COLO668 (cell line): ENCODE measurements around the gene PALLD.

Experiments used
- DNase-seq: peaks from one replicate; lab custom pipeline; 2025; ENCODE audit not compliant: unreplicated experiment; lab: John Stamatoyannopoulos, UW

PALLD gene

DNA sequence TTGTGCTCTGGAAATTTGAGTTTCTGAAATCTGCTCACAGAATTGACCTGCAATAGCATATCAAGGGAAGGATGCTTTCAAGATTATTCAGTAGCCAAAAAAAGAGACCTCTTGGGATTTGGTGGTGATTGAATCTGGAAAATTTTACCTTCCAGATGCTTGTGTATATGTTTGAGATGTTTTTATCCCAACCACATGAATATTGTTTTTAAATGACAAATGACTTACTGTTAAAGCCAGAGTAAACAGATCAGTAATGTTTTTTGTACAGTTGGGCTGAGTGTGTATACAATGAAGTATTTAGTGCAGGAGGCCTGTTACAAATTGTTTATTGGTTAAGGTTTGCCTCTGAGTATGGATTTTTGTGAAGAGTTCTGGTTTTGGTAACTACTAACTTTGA lies 386.7 kb downstream of the PALLD start:
- DNase-seq: no peak

DNA sequence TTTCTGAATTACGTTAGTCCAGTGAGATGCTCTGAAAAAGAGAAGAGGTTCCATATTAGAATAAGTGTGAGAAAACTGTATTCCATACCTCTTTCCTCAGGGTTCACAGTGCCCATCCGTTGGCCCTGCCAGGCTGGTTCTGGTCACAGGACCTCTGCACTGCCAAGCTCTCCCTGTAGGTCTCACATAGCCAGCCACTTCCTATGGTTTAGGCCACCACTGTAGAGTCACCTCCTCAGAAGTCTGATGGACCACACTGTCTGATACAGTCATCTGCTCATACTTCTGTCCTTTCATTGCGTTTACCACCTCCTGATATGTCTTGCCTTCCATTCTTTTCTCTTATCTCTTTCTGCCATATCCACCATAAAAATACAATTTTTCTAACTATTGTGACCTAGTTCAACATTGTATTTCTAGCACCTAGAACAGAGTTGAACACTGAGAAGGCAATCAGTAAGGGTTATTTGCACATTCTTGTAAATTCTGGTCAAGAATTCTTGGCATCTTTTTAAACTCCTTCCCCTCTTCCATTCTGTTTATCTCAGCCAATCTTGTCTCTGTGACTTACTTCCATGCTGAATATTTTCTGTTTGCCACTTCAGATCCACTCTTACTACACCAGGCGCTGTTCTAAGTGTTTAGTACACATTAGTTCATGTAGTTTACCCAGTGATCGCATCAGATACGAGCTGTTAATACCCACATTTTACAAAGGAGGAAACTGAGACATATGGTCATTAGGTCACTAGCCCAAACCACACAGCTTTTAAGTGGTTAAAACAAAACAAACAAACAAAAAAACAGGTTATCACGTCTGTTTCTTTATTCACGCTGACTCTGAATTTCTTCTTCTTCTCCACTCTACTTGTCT lies 387.6 kb downstream of the PALLD start:
- DNase-seq: no peak

DNA sequence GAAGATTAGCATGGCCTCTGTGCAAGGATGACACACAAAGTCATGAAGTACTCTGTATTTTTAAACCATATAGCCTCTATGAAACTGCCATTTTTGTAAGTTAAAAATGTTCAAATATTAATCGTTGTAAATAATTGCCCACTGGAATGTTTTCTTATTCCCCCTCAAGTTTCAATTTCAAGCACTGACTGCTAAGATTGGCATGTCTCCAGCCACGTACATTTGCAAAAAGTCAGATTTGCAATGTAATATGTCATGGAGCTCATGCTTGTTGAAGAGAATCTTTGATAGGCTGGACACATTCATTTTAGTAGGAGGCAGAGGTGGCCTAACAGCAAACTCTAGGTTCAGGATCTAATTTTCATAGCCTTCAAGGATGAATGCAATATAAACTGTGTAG lies 388.5 kb downstream of the PALLD start:
- no peak for DNase-seq

DNA sequence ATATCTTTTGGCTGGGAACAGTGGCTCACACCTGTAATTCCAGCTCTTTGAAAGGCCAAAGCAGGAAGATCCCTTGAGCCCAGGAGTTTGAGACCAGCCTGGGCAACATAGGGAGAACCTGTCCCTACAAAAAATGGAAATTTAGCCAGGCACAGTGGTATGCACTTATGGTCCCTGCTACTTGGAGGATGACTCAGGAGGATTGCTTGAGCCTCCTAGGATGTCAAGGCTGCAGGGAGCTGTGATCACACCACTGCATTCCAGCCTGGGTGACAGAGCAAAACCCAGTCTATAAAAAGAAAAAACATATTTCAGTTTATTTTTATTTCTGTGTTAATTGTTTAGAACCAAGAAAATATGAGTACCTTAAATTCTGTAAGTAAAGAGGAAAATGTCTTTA lies 389.5 kb downstream of the PALLD start:
- no peak for DNase-seq

DNA sequence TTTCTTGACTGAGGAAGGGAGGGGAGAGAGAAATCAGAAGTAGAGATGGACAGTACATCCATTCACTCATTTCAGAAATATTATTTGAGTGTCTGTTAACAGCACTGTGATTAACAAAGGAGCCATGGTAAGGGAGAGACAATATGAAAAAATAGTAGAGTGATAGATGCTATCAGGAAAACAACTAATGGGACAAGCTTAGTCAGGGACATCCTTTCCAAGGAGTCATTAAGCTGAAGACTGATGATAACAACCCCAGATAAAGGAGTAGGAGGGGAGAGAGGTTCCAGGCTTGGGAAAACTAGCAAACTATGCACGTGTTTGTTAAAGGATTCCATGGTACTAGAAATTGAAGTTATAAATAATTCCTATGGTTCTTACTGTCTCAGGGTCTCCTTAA lies 391.0 kb downstream of the PALLD start:
- no peak for DNase-seq

DNA sequence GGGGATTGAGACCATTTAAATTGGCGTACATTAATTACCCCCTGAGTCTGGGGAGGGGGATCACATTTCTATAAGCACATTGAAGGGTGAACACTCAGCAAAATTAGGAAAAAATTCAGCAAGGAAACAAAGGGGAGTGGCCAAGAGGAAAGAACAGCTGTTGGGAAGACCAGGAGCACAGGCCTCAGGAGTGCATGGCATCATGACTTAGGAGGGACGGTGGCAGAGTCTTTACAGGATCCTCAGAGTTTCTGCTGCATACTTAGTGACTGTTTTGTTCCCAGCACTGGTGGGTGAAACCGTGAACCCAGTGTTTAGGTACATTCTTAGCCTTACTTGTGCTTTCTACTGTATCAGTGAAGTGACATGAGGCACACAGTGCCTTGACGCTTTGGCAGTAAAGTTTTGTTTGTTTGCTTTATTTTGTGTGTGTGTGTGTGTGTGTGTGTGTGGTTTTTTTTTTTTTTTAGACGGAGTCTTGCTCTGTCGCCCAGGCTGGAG lies 391.9 kb downstream of the PALLD start:
- no peak for DNase-seq

DNA sequence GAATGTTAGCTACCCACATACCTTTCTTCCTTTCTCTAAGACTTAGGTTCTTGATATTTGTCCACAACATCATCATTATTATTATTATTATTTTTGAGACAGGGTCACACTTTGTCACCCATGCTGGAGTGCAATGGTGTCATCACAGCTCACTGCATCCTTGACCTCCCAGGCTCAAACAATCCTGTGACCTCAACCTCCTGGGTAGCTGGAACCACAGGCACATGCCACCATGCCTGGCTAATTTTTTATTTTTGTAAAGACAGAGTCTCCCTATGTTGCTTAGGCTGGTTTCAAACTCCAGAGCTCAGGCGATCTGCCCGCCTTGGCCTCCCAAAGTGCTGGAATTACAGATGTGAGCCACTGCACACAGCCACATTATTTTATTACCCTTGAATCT lies 394.2 kb downstream of the PALLD start:
- no peak for DNase-seq

DNA sequence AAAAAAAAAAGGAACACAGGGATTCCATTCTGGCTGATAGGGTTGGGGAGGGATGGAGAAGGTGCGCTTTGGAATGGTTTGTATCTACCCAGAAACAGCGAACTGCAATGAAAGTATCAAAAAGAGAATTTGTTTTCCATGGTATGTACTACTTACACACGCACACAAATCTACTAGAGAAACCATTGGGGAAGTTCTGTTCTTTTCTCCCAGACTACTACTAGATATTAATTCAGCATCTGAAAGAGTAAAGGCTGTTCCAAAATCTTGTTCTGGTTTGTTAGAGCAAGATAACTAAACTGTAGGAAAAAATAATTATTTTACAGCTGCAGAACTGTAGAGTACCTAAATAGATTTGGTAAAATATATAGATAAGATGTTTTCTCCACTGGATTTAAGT lies 394.8 kb downstream of the PALLD start:
- no peak for DNase-seq

DNA sequence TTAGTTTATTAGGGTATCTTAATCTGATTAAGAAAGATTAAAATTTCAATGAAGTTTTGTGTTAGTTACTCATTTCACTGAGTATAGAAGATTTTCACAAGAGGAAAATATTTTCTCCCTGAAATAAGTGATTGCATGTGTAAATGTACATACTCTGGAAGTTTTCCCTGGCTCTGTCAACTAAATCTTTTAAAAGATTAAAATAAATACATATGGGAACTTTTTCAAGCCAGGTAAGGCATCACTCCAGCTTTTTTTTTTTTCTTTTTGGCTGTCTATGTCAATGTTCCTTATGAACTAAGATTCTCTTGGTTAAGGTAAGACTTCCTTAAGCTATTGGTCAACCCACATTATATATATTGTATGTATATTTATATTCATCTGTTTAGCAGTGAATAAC lies 395.6 kb downstream of the PALLD start:
- no peak for DNase-seq

DNA sequence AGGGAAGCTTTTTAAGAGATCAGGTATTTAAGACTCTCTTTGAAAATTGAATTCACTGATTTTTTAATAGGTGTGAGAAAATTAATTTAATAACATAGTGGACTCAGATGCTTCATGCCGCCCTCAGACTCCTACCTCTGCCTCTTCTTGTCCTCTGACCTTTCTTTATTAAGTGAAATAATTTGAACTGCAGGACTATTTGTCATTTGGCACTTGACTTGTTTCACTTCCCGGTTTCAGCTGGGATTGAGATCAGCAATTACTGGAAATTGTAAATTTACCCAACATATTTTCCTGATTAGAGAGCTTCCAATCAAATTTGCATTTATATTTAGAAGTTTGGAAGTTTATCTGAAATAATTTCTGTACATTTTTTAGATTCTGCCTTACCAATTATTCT lies 396.4 kb downstream of the PALLD start:
- no peak for DNase-seq

DNA sequence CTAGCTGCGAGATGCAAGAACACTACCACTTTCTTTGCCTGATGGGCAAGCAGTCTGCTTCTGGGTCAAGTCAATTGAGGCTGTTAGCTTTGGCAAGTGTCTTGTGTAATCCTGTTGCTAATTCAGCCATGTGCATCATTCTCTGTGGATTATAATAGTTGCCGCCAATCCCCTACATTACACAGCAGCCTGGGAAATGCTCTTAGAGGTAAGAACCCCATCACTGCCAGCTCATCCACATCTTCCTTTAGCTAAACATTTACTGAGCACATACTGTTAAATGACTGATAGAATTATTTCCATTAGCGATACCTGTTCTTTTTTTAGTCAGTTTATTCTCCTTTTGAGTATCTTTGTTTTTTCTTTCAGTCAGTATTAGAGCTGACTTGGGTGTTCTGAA lies 397.0 kb downstream of the PALLD start:
- DNase-seq: no peak

DNA sequence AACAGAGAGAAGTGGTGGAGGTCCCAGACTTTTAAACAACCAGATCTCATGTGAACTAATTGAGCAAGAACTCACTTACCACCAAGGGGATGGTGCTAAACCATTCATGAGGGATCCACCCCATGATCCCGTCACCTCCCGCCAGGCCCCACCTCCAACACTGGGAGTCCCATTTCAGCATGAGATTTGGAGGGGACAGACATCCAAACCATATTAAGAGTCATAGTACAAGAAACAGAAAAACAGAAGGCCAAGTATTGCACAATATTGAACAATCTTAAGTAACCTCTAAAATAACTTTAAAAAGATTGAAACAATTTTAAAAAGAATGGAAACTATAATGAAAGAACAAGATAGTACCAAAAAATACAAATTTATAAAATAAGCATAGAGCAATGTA lies 403.2 kb downstream of the PALLD start:
- DNase-seq: no peak

DNA sequence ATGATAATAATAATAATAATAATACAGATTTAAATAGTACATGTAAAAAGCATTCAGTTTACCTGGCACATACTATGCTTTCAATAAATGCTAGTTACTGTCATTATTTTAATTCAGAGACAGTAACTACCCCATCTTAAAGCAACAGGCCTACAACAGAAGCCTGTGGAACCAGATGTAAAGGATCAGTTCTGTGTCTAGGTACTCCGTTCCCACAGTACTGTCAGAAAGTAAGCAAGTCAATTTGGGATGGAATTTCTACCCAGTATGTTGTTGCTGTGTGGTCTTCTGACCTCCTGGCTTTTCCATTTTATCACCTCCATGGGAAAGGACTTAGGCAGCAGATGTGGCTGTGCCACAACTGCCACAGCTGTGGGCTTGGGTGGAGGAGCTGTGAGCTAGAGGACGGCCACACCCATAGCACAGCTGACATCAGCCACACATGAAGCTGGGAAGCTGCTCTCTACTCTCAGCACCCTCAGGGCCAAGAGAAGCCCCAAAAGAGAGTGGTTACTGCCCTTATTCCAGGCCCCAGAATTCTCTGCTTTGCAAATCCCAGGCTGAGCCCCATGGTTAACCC lies 410.4 kb downstream of the PALLD start:
- no peak for DNase-seq

DNA sequence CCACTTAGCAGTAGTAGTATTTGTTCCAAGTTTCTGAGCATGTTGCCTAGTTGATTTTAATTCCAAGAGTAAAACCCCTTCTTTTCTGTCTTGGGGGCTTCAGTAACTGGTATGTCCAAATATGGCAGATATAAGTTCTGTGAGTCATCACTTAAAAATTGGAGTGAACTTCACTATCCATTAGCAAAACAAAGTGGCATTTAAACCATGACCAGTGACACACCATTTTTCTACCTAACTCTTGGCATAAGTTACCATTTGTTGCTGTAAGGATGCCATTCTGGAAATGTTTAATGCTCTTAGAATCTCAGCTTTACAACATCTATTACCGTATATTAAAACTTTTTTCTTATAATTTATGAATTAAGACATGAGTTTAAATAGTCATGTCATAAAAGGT lies 411.2 kb downstream of the PALLD start:
- DNase-seq: no peak

DNA sequence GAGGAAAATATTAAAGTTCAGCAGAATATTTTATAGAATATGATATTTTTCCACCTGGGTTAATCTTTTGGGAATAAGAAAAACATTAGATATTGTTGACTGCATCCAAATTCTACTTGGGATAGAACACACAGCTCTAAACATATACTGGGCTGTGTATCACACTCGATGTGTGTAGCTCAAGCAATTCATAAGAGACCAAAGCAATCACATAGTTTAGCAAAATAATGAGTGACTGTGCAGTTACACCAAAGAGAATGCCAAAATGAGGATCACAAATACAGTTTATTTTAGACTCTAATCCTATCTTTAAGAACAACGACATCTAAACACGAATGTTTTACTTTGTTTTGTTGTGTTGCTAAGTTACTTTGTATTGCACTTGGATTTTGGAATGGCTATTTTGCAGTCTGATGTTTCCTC lies 412.0 kb downstream of the PALLD start:
- no peak for DNase-seq

DNA sequence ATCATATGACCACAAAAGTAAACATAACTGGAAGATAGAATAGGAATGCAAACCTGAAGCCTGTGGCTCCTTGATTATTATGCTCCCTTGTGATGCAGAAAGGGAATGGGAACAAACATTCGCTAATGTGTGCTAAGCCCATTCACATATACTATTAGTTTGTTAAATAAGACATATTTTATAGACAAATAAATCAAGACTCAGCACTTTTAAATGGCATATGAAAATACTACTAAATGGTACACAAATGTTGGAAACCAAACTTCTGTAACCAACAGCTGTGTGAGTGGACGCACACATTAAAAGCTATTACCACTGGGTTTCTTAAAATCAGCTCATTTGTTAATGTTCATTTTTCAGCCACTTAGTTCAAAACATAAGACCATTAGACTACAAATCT lies 417.2 kb downstream of the PALLD start:
- no peak for DNase-seq

DNA sequence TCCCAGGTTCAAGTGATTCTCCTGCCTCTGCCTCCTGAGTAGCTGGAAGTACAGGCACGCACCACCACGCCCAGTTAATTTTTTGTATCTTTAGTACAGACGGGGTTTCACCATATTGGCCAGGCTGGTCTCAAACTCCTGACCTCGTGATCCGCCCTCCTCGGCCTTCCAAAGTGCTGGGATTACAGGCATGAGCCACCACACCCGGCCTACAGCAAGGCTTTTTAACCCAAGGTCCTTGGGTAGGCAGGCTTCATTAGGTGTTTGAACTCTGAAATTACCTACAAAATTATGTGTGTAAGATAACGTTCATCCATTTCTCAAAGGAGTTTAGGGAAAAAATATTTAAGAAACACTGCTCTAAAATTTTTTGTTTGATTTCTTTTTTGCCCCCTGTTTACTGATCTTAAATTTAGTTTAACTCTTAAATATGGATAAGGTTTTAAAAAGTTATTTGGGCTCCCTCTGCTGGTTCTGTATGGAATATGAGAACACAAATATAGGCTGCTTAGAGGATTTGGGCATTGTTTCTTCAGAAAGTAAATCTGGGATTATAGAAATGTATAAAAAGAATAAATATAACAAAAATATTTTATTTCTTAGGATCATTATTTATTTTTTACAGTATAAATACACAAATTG lies 420.4 kb downstream of the PALLD start:
- no peak for DNase-seq

DNA sequence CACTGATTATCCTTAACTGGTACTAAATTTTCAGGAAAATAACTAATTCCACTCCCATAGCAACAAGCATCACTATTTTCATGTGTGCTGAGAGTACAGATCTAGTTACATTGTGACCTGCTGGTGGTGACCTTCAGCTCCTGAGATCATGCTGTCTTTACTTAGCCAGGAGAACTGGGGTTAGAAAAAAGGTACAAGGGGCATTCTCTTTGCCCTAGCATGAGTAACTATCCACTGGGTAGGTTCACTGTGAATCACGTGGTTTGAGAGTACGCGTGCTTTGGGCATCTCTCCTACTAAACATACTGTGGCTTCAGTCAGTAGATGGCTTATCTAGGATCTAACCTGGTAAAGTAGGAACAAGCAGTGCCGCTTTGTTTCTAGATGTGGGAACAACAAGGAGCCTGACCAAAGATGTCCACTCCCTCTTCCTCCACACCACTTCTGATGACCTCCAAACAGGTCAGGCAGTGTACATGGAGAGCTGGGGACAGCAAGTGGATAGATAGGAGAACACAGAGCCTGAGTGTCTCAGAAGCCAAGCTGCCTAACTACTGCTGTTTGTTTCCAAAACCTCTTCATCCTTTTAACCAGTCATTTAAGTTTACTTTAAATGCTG lies 423.0 kb downstream of the PALLD start:
- no peak for DNase-seq

DNA sequence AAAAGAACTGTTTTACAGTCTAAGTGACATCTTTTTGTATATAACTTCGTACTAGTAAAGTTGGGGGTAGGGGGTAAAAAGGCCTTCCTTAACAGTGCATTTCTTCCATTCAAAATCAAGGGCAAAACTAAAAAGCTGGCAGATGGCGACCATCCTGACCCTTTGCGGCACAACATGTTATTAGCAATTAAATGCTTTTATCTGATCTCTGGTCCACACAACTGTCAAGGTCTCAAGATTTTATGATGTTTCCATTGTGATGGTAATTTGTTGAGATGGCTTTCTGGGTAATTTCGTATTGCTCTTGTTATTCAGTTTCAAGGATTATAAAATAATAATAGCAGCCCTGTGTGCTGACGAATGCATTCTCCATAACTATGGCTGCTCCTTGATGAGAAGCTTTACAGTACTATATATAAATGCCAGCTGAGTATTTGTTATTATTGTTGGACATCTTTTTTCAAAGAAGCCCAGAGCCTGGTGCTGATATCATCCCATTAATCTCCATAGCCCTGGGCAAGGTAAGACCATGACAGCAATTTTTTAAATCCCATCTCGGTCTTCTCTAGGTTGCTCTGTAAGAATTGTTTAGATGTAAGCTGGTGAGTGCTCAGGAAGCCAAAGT lies 423.7 kb downstream of the PALLD start:
- no peak for DNase-seq

DNA sequence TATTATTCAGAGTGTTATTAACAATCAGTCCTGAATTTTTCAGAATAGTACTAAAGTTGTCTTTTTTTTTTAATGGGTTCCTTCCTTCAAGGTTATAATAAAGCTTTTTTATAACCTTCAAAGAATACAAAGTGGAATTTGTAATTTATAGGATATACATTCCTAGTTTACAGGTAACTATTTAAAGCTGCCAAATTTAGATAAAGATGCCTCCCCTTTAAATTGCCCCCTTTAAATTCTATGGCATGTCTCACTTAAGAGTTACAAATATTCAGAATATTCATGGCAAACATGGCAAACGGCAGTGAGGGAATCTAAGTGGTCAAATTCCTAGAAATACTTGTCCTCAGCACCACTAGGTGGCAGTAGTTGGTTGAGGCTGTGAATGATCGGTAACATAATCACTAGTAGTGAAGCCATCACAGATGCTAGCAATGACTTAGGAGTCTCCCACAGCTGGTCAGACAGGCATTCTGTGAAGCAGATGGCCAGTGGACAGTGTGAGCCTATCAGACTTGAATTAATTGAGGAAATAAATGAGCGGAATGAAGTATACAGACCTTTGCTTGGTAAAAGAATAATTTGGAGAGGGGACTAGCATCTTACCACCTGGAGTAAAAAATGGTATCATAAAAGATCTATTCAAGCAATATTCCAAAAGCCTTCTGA lies 426.8 kb downstream of the PALLD start:
- DNase-seq: peak; percentile 67

DNA sequence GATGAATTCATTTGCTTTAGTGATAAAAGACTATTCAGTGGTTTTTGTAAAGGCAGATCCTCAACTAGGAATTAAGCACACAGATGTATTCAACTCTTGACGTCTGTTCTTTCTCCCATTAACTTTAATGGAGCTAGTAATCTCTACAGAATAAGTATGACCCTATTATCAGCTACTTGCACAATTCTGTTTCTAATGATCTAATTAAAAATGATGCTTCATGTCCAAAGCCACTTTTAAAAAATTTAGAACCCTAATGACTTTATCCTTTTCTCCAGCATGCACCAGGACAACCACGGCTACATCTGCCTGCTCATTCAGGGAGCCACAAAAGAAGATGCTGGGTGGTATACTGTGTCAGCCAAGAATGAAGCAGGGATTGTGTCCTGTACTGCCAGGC lies 427.8 kb downstream of the PALLD start:
- DNase-seq: no peak
